SKM-1 (cell line): ENCODE results near the gene NUP93.
"Not testable (repeated sequence)": the region's sequence is repeated elsewhere in the genome, so short reads cannot be mapped to it uniquely, and the experiment has no call there.

Experiments
- DNase-seq: peaks from one replicate; lab custom pipeline; 2025; ENCODE audit not compliant: unreplicated experiment; lab: John Stamatoyannopoulos, UW

NUP93 gene

DNA sequence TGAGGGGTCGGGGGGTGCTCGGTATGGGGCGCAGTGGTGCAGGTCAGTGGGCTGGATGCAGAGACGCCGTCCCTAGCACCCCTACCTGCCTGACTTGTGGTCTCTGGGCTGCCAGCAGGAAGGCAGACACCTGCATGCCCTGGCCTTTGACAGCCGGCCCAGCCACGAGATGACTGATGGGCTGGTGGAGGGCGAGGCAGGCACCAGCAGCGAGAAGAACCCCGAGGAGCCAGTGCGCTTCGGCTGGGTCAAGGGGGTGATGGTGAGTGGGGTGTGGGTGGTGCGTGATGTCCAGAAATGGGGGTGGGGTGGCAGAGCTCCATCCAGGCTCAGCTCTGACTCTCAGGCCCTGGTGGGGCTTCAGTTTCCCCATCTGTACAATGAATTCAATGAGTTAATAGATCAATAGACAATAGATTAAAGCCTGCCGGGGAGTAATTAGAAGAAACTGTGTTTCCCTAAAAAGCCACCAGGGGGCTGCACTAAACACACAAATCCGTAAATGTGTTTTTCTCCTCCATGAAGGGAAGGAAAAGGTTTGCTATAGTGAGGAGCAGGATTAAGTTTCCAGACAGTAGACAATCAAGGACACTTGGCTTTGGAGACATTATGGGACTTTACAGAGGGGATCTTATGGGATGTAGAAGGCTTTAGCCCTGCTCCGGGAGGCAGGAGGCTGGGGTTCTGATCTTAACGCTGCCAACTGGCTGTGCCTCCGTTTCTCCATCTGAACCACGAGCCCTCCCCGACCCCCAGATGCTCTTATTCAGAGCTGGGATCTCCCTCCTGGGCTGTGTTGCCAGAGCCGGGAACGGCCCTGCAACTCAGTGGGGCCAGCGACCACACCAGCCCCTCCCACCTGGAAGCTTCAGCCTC is 137.3 kb downstream of the NUP93 start:
- DNase-seq = peak; percentile 80

DNA sequence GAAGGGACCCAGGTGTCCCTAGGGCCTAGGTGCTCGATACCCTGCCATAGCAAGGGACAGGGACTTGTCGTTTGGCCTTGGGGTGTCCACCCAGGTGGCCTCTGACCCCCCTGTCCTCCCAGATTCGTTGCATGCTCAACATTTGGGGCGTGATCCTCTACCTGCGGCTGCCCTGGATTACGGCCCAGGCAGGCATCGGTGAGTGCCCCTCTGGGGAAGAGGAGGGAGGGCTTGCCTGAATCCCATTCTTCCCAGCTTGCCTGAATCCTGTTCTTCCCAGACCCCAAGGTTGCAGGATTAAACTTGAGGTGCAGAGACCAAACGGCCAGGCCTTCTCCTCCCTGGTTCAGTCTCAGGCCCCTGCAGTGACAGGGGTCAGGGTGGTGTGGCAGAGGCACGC is 138.2 kb downstream of the NUP93 start:
- no peak for DNase-seq

DNA sequence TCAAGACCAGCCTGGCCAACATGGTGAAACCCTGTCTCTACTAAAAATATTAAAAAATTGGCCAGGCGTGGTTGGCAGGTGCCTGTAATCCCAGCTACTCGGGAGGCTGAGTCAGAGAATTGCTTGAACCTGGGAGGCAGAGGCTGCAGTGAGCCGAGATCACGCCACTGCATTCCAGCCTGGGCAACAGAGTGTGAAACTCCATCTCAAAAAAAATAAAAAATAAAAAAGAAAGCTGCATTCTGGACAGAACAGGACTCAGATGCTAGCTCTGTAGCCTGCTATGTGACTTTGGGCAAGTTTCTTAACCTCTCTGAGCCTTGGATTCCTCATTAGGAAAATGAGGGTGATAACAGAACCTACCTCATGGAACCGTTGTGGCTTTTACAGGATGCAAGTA is 138.8 kb downstream of the NUP93 start:
- DNase-seq = not testable (repeated sequence)

DNA sequence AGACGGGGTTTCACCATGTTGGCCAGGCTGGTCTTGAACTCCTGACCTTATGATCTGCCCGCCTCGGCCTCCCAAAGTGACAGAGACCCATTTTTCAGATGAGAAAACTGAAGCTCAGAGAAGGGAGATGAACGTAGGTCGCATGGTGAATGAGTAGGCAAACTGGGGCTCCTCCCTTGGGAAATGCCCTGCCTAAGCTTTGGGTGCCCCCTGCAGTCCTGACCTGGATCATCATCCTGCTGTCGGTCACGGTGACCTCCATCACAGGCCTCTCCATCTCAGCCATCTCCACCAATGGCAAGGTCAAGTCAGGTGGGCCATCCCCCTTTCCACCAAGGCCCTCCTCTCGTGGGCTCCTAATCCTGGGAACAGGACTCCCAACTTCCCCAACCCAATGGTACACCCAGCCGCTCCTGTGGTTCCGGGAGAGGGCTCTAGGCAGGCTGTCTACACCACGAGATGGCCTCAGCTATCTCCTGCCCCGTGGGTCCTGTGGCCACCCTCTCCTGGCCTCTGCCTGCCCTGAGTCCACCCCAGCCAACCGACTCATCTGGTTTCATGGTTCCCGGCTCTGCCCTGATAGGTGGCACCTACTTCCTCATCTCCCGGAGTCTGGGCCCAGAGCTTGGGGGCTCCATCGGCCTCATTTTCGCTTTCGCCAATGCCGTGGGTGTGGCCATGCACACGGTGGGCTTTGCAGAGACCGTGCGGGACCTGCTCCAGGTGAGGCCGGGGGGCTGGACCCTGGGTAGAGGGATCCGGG is 139.8 kb downstream of the NUP93 start:
- DNase-seq = no peak

DNA sequence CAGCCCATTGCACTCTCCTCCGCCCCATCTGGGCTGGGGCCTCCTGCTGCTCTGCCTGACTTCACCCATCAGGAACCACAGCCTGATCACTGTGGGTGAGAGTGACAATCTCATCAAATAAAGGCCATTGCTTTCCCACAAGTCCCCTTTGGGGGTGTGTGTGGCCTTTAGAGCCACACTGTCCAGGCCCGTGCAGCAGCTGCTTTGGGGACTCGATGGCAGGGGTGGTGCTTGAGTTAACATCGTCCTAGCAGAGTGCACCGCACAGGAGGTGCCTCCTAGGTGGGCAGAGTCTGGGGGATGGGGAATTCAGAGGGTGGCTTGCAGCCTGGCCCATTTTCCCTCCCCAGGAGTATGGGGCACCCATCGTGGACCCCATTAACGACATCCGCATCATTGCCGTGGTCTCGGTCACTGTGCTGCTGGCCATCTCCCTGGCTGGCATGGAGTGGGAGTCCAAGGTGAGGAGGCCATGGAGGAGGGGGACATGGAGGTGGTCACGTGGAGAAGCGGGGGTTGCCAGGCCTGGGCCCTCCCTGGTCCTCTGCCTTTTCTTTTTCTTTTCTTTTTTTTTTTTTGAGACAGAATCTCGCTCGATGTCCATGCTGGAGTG is 140.5 kb downstream of the NUP93 start:
- no peak for DNase-seq

DNA sequence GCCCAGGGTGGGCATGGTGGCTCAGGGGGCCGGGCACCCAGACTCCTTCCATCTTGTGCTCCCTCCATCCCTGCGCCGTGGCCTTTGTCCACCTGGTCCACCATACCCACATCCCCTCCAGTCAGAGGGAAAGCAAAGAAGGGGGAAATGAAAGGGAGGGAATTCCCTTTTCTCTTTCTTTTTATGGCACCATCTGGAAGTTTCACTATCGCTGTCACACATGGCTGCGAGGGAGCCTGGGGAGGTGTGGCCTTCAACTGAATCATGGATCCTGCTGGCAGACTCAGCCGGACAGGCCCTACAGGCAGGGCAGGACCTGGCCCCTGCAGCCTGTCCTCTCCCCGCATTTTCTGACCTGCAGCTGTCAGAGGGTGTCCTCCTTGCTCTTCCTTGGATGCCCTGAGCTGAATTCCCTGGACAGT is 141.3 kb downstream of the NUP93 start:
- no peak for DNase-seq

DNA sequence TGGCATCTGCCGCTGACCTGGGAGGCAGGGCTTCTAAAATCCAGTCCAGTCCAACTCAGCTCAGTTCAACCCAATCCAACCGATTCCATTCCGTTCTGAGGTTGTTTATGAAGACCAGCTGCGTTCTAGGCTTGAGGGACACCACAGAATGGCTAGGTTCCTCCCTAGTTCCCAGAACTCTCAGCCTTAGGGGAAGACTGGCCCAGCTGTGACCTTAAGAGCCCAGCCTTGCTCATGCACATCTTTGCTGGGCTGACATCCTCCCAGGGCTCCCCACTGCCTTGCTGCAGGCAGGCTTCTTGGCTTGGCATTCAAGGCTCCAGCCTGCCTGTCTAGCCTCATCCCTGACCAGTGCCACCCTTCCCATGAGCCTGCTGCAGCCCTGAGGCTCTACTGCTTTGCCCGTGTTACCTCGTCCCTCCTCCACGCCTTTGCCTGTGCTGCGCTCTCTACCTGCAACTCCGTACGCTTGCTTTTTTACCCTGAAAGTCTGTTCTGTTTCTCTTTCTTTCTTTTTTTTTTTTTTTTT is 143.0 kb downstream of the NUP93 start:
- no peak for DNase-seq

DNA sequence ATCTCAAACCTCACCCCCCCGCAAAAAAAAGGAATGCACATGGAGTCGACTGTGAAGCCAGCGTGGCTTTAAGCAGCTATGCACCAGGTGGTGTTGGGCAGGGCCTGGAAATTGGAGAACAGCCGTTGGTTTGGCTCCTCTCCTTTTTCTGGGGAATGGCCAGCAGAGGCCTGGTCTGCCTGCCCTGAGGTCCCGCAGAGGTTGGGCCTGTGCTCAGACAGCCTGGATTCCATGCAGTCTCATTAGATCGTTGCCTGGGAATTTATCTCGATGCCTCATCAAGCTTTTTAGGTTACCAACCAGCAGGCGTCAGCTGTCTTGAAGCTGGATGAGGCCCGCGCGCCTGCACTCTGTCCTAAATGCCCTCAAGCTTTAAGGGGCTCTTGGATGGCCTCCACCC is 144.9 kb downstream of the NUP93 start:
- DNase-seq = no peak

DNA sequence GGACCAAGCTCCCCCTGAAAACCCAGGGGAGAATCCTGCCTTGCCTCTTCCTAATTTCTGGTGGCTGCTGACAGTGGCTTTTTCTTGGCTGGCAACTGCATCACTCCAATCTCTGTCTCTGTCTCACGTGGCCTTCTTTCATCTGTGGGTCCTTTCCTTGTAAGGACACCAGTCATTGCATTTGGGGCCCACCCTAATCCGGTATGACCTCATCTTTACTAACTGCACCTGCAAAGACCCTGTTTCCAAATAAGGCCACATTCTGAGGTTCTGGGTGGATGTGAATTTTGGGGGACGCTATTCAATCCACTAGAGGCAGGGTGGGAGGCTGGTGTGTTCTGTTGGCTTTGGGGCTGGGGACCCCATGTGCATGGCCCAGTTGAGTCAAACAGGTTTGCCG is 146.1 kb downstream of the NUP93 start:
- no peak for DNase-seq

DNA sequence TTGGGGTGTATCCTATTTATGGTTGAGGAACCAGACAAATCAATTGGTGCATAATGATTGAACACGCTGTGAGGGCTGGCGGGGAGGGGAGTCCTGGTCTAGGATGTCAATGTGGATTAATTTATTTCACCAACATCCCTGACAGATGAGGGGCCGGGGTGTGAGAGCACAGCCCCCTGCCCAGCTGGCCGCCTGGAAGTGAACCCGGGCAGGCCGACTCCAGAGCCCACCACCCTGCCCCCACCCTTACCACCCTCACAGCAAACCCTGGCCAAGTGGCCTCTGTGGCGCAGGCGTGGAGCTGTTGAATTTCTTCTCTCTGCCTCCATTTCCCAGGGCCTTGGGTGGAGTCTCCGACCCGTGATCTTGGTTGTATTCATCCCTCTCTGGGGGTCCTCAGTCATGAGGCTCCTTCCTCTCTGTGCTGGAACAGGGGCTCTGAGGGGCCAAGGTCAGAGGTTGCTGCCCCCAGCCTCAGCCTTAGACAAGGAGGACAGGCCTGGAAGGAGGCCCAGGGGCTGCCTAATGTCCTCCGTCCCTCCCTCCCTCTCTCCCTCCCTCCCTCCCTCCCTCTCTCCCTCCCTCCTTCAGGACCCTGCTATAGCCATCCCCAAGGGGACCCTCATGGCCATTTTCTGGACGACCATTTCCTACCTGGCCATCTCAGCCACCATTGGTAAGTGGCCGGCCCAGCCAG is 147.7 kb downstream of the NUP93 start:
- DNase-seq = no peak

DNA sequence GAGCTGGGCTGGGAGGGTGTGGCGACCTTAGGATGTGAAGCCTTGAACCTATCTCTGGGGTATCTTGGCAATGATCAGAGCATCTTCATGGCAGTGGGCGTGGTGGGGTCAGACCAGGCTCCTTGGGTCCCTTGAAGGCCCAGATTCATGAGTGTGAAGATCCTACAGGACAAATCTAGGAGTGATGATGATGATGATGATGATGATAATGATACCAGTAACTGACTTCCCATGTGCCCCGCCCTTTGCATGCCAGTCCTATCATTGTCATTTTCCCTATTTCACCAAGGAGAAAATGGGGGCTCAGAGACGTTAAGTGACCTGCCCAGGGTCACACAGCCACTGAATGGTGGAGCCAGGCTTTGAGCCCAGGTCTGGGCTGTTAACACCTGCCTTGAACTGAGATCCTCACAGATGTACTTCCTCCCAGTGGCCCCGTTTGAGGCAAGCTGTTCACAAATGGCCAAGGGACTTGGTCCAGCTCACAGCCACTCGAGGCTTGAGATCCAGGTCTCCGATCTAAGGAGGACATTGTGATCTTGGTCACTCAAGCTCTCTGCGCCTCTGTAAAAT is 148.4 kb downstream of the NUP93 start:
- no peak for DNase-seq

DNA sequence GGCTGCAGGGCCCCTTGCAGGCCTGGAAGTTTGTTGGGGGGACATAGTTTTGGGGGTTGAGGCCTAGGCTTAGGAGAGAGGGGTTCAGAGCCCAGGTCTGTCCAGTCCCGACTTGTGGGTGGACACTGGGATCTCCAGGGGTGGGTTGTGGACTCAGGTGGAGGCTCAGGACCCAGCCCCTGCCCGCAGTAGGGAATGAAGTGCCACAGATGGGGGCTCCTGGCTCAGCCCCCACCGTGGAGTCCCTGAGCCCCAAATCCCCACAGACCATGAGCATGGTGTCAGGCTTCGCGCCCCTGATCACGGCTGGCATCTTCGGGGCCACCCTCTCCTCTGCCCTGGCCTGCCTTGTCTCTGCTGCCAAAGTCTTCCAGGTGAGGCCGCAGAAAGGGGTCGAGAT is 149.3 kb downstream of the NUP93 start:
- no peak for DNase-seq

DNA sequence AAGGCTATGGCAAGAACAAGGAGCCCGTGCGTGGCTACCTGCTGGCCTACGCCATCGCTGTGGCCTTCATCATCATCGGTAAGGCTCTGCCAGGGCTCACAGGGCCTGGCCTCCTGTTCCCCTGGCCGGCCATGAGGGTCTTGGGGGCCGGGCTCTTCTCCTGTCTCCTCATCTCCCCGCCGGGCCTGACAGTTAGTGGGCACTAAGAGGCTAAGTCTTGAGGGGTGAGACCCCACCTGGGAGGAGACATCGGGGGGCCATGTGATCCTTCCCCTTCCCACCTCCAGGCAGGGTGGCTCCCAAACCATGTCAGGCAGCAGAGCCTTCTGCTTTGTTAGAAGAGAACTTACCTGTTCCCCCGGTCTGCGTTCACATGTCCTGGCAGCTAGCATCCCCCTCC is 150.2 kb downstream of the NUP93 start:
- no peak for DNase-seq

DNA sequence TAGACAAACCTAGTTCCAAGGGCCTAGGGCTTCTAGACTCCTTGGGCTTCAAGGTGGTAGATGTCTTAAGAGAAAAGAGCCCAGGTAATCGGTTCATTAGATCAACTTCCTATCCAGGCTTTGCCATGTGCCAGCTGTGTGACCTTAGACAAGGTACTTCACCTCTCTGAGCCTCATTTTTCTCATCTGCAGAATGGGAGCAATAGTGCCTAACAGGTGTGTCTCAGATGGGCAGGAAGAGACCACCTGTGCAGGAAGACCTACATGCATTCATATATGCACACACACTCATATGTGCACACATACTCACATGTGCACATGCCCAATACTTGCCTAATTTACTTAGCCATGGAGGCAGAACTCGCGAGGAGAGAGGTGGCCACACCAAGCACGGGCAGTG is 150.8 kb downstream of the NUP93 start:
- DNase-seq = no peak

DNA sequence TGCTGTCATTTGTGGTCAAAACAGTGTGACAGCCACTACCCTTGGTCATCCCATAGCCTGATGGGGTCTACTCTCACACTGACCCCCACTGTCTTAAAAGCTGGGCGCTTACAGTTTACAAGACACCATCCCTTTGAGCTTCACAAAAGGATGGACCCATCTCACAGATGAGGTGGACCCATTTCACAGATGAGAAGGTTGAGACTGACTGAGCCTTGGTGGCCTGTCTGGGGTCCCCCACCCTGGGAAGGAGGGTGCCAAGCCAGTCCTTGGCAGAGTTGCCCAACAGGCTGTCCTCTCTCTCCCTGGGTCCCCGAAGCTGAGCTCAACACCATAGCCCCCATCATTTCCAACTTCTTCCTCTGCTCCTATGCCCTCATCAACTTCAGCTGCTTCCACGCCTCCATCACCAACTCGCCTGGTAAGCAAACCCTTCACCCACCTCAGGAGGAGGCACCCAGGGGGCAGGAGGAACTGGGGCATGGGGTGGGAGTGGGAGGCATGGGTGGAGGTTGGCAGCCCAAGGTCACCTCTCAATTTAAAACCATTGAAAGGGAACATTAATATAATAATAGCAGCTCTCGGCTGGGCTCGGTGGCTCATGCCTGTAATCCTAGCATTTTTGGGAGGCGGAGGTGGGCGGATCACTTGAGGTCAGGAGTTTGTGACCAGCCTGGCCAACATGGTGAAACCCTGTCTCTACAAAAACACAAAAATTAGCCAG is 152.3 kb downstream of the NUP93 start:
- DNase-seq = no peak

DNA sequence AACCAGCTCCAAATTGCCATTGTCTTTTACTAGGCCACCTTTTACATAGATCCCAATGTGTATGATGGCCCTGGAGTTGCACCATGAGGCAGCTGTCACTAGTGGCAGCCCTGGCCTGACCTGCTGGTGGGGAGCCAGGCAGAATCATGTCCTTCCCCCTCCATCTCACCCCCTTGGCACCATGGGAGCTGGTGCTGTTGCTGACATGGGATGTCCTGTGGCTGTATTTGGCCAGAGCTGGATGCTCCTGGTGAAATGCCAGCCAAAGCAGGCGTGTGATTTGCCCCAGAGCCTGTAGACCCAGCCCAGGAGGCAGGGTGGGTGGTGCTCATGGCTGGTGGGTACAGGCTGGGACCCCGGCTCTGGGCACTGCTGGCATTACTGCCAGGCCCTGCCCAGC is 153.7 kb downstream of the NUP93 start:
- DNase-seq = no peak

DNA sequence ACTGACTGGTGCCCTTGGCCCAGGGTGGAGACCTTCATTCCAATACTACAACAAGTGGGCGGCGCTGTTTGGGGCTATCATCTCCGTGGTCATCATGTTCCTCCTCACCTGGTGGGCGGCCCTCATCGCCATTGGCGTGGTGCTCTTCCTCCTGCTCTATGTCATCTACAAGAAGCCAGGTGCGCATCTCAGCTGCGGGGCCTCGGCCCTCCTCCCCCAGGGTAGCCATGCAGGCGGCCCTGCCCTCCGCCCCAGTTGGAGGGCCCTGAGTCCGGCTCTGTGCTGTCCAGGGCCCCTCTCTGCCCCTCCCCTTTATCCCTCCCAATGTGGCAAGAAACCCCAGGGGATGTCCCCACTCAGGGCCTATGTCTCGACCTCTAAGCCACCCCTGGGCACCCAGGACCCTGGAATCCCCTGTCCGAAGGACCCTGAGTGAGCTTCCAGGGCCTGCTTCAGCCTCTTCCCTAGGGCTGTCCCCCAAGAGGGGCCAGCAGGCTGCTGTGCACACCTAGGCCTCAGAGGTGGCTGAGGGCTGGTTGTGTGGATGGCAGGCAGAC is 154.2 kb downstream of the NUP93 start:
- no peak for DNase-seq

DNA sequence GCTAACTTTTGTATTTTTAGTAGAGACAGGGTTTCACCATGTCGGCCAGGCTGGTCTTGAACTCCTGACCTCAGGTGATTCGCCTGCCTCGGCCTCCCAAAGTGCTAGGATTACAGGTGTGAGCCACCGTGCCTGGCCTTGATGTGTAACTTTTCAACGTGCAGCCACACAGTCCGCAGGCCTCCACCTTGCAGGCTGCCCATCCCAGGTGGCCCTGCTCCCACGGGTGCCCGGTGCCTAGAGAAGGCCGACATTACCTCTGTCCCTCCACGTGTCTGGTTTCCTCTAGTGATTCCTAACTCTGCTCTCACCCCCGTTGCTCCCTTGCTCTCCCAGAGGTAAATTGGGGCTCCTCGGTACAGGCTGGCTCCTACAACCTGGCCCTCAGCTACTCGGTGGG is 155.0 kb downstream of the NUP93 start:
- not testable (repeated sequence) for DNase-seq

DNA sequence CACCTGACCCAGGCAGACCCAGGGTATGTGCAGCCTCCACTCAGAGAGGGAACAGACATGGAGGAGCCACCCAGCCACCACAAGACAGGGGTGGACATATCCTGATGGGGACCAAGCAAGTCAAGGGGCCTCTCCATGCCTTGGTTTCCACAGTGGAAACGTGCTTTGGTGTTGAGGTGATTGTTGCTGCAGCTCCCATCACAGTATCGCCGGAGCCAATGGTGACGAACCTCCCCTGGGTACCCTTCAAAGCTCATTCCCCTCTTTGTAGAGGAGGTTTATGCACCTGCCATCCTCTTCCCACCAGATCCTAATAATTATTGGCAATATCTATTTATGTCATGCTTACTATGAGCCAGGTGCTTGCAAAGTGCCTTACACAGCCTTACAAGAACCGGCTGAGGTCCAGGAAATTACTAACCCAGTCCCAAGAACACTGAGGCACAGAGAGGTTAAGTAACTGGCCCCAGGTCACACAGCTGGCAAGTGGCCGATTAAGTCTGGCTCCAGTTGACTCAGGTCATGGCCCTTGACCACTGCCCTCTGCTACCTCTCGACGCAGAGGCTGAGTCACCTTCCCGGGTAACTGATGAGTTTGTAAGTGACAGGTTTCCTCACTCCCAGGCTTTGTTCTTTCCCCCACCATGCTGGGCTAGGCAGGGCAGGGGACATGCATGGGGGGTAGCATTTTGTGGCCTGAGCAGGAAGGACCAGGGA is 155.7 kb downstream of the NUP93 start:
- no peak for DNase-seq
